ENCODE measurements around the gene MCHR1.

MCHR1 gene

GRCh38 chr22:40679249-40679963, at the start of gene MCHR1:
TSS of gene MCHR1 (plus strand) at chr22:40679484. CDS start at chr22:40679653, 169 bp downstream.
- no peak for DNase-seq (ENCODE audit: low read depth)
- TF ChIP-seq CTCF (conservative IDR thresholded peaks at IDR 0.05; ENCODE audit: low read length): no peak
- peak within 1 kb of the TSS; percentile 47 for H3K4me3 ChIP-seq (ENCODE audit: low read length)

- no peak for TF ChIP-seq CTCF (conservative IDR thresholded peaks at IDR 0.05; ENCODE audit: low read length)
- DNase-seq (ENCODE audit: low read depth): no peak
- no peak overlapping the region for H3K4me3 ChIP-seq (ENCODE audit: low read length)
Measured at GRCh38 chr22:40631925-40632324, 47.4 kb upstream of the MCHR1 start.

GRCh38 chr22:40633036-40633435, 46.2 kb upstream of the MCHR1 start:
- TF ChIP-seq CTCF (conservative IDR thresholded peaks at IDR 0.05; ENCODE audit: low read length): no peak
- no peak for DNase-seq (ENCODE audit: low read depth)
- H3K4me3 ChIP-seq (ENCODE audit: low read length): no peak overlapping the region

- DNase-seq (ENCODE audit: low read depth): peak; percentile 15
- no peak for TF ChIP-seq CTCF (conservative IDR thresholded peaks at IDR 0.05; ENCODE audit: low read length)
- H3K4me3 ChIP-seq (ENCODE audit: low read length): peak overlapping the region; percentile 93
Measured at GRCh38 chr22:40634119-40634903, 45.0 kb upstream of the MCHR1 start.

- peak overlapping the region; percentile 93 for H3K4me3 ChIP-seq (ENCODE audit: low read length)
- TF ChIP-seq CTCF (conservative IDR thresholded peaks at IDR 0.05; ENCODE audit: low read length): no peak
- peak; percentile 50 for DNase-seq (ENCODE audit: low read depth)
Measured at GRCh38 chr22:40635043-40635939, 44.0 kb upstream of the MCHR1 start.

- H3K4me3 ChIP-seq (ENCODE audit: low read length): peak overlapping the region; percentile 93
- TF ChIP-seq CTCF (conservative IDR thresholded peaks at IDR 0.05; ENCODE audit: low read length): no peak
- no peak for DNase-seq (ENCODE audit: low read depth)
Measured at GRCh38 chr22:40635940-40636379, 43.3 kb upstream of the MCHR1 start.

Measured in AG10803 (cell line).